GM13976 (cell line): ENCODE data around the gene MKRN2OS.

ENCODE experiments used
- DNase-seq: peaks from one replicate; pipeline ENCODE4 v3.0.0; 2012; ENCODE audit warnings: low spot score
- CTCF ChIP-seq: IDR thresholded peaks from 2 replicates; pipeline ENCODE4 v1.5.1; 2012; ENCODE audit warnings: borderline replicate concordance, mild to moderate bottlenecking; ENCODE audit not compliant: insufficient read depth; ENCODE audit errors: extremely low read depth, missing control alignments, control extremely low read depth
- in situ Hi-C: fragments of 300-500 bp; cut with MboI; formaldehyde crosslinking; loops from one replicate; pipeline ENCODE4 v1.12.0; 2022; ENCODE audit warnings: low sequenced_read_pairs, mixed read lengths, inconsistent platforms; ENCODE audit not compliant: unreplicated experiment

MKRN2OS gene

DNA sequence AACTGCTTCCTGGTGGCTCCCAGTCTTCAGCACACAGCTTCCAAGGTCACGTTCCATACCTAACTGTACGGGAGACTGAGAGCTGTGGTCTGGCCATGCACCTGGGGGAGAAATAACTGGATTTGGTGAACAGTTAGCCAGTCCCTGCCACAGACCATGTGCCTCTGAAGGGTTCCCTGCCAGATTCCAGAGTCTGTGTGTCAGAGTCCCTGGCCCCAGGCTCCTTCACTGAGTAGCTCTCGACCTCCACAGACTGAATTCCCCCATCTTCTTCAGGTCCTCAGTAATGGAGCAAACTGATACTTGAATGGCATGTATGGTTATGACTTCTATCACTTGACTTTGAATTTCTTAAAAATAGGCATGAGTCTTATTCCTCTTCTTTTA lies 17.5 kb downstream of the MKRN2OS start:
- TF ChIP-seq CTCF: no peak
- in situ Hi-C loops: no loop called here
- DNase-seq: no peak

- in situ Hi-C loops: no loop called here
- no peak for TF ChIP-seq CTCF
Observed at GRCh38 chr3:12522721-12523120, 22.6 kb downstream of the MKRN2OS start.

GRCh38 chr3:12521010-12521409 lies 24.3 kb downstream of the MKRN2OS start:
- DNase-seq: no peak
- in situ Hi-C loops: no loop called here
- TF ChIP-seq CTCF: no peak

More at GRCh38 chr3:12522721-12523120, 22.6 kb downstream of the MKRN2OS start:
- DNase-seq: no peak

GRCh38 chr3:12518261-12519028 lies 26.9 kb downstream of the MKRN2OS start:
- TF ChIP-seq CTCF: no peak
- in situ Hi-C loops: no loop called here
- DNase-seq: no peak

DNA sequence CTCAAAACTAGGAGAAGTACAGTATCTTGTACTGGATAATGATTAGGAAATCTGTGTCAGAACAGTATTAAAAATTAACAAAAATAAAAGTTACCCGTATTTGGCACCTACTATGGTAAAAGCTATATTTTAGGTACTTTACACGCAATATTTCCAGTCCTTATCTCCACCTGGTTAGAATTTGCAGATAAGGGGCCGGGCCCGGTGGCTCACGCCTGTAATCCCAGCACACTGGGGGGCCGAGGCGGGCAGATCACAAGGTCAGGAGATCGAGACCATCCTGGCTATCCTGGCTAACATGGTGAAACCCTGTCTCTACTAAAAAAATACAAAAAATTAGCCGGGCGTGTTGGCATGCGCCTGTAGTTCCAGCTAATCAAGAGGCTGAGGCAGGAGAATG lies 28.4 kb downstream of the MKRN2OS start:
- no peak for TF ChIP-seq CTCF

GRCh38 chr3:12515631-12516030 lies 29.7 kb downstream of the MKRN2OS start:
- in situ Hi-C loops: no loop called here
- no peak for TF ChIP-seq CTCF
- DNase-seq: no peak

More for the DNA sequence above, 28.4 kb downstream of the MKRN2OS start:
- in situ Hi-C loops: no loop called here
- no peak for DNase-seq

- TF ChIP-seq CTCF: no peak
- DNase-seq: no peak
- in situ Hi-C loops: no loop called here
Observed at GRCh38 chr3:12513694-12514446, 31.4 kb downstream of the MKRN2OS start.
